ENCODE measurements around the gene NRL.

NRL gene

GRCh38 chr14:24149302-24149969, 34.7 kb upstream of the NRL start:
- H3K27me3 ChIP-seq (ENCODE audit: control insufficient read depth, insufficient read depth, low read length), result no peaks in the 10 kb centered on the region
- no peak overlapping the region for H3K4me3 ChIP-seq (ENCODE audit: low read depth, low read length)
- peaks cover 17% of the 10 kb centered on the region for H3K79me2 ChIP-seq
- peaks cover 14% of the 10 kb centered on the region for H3K4me1 ChIP-seq
- H3K27ac ChIP-seq, result no peak overlapping the region
- H3K4me2 ChIP-seq (ENCODE audit: low read length), result no peak overlapping the region
- H3K9me3 ChIP-seq (ENCODE audit: control insufficient read depth, low read length), result no peaks in the 10 kb centered on the region
- H3K36me3 ChIP-seq (ENCODE audit: control insufficient read depth, insufficient read depth, low read length), result no peaks in the 10 kb centered on the region
- TF ChIP-seq CTCF (IDR thresholded peaks at IDR 0.05), result no peak
- no peak overlapping the region for H2AFZ ChIP-seq
- H3K9ac ChIP-seq, result no peak overlapping the region

DNA sequence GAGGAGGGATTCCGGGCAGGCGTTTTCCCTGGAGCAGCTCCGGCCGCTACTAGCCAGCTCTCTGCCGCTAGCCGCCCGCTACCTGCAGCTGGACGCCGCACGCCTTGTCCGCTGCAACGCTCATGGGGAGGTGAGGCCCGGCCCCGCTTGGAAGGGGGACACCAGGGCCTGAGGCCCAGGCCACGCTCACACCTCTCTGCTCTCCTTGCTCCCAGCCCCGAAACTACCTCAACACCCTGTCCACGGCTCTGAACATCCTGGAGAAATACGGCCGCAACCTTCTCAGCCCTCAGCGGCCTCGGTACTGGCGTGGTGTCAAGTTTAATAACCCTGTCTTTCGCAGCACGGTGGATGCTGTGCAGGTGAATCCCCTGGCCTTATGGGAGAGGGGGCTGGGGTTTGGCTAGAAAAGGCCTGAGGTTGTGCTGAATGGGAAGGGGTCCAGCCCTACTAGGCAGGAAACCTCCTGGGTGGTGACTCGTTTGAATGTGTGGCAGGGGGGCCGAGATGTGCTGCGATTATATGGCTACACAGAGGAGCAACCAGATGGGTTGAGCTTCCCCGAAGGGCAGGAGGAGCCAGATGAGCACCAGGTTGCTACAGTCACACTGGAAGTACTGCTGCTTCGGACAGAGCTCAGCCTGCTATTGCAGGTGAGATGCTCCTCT, 33.1 kb upstream of the NRL start:
- no peaks in the 10 kb centered on the region for H3K9me3 ChIP-seq (ENCODE audit: control insufficient read depth, low read length)

GRCh38 chr14:24146978-24147760, 32.4 kb upstream of the NRL start, which contains the start of gene RNF31:
TSS of gene RNF31 (plus strand) at chr14:24147498. CDS start at chr14:24147699, 201 bp downstream.
- H3K4me1 ChIP-seq, result peaks cover 14% of the 10 kb centered on the region
- no peak for TF ChIP-seq CTCF (IDR thresholded peaks at IDR 0.05)

More for the DNA sequence above, 33.1 kb upstream of the NRL start:
- Histone ChIP-seq H3K4me3 (ENCODE audit: low read depth, low read length) (peak overlapping the region; percentile 72), H3K27me3 (ENCODE audit: control insufficient read depth, insufficient read depth, low read length) (no peaks in the 10 kb centered on the region), H3K36me3 (ENCODE audit: control insufficient read depth, insufficient read depth, low read length) (no peaks in the 10 kb centered on the region), H3K4me2 (ENCODE audit: low read length) (peak overlapping the region; percentile 89), H3K9ac (peak overlapping the region; percentile 74), H2AFZ (peak overlapping the region; percentile 96), H3K27ac (peak overlapping the region; percentile 93), H3K79me2 (peaks cover 21% of the 10 kb centered on the region), H3K4me1 (peaks cover 14% of the 10 kb centered on the region)
- no peak for TF ChIP-seq CTCF (IDR thresholded peaks at IDR 0.05)

GRCh38 chr14:24146453-24146977, 31.8 kb upstream of the NRL start, which contains the start of gene PSME2:
TSS of gene PSME2 (minus strand) at chr14:24146610. CDS start at chr14:24146581, 29 bp downstream.
- no peaks in the 10 kb centered on the region for H3K36me3 ChIP-seq (ENCODE audit: control insufficient read depth, insufficient read depth, low read length)
- peaks cover 14% of the 10 kb centered on the region for H3K4me1 ChIP-seq
- no peaks in the 10 kb centered on the region for H3K9me3 ChIP-seq (ENCODE audit: control insufficient read depth, low read length)
- H3K27me3 ChIP-seq (ENCODE audit: control insufficient read depth, insufficient read depth, low read length), result no peaks in the 10 kb centered on the region
- H2AFZ ChIP-seq, result peak within 1 kb of the TSS; percentile 96
- peak within 1 kb of the TSS; percentile 74 for H3K9ac ChIP-seq
- peak within 1 kb of the TSS; percentile 72 for H3K4me3 ChIP-seq (ENCODE audit: low read depth, low read length)
- H3K79me2 ChIP-seq, result peaks cover 21% of the 10 kb centered on the region
- TF ChIP-seq CTCF (IDR thresholded peaks at IDR 0.05), result no peak
- peak within 1 kb of the TSS; percentile 93 for H3K27ac ChIP-seq
- H3K4me2 ChIP-seq (ENCODE audit: low read length), result peak within 1 kb of the TSS; percentile 89

More at GRCh38 chr14:24146978-24147760, 32.4 kb upstream of the NRL start, which contains the start of gene RNF31:
- Histone ChIP-seq H3K27me3 (ENCODE audit: control insufficient read depth, insufficient read depth, low read length) (no peaks in the 10 kb centered on the region), H2AFZ (peak within 1 kb of the TSS; percentile 96), H3K9ac (peak within 1 kb of the TSS; percentile 74), H3K36me3 (ENCODE audit: control insufficient read depth, insufficient read depth, low read length) (no peaks in the 10 kb centered on the region), H3K79me2 (peaks cover 21% of the 10 kb centered on the region), H3K27ac (peak within 1 kb of the TSS; percentile 93), H3K9me3 (ENCODE audit: control insufficient read depth, low read length) (no peaks in the 10 kb centered on the region), H3K4me2 (ENCODE audit: low read length) (peak within 1 kb of the TSS; percentile 89), H3K4me3 (ENCODE audit: low read depth, low read length) (peak within 1 kb of the TSS; percentile 72)
